ENCODE measurements around the gene GADD45G. TPM values are rescaled to one million over a fixed set of nuclear protein-coding genes. Genes with fewer than 3 reads are reported as not detected.

Gene GADD45G
- polyA plus RNA-seq, 2 of the 4 experiments (the other 2 are of a cell fraction): 0.15 to 0.16 TPM

DNA sequence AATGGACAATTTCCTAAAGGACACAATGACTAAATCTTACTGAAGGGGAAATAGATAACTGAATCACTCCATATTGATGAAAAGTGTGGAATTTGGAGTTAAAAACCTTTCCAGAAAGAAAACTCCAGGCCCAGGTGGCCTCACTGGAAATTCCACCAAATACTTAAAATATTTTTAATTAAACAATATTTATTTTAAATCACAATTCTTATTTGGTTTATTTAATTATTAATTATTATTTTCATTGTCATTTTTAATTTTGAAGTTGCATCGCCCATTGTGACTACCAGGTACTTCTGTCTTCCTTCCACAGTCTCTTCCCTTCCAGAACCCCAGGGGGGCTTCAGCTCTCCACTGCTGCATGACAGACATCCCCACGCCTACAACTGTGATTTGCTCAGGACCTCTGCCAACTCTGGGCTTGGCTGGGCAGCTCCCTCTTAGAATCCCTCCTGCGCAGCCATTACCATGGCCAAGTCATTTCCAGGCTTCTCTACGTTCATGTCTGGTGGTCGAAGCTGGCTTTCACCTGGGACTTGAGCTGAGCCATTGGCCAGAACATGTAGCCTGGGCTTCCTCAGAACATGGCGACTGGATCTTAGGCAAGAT is 16.4 kb upstream of the GADD45G start:
- Histone ChIP-seq H3K27ac (no peak overlapping the region), H3K4me3 (no peak overlapping the region), H3K9me3 (peaks cover 13% of the 10 kb centered on the region; the same call in 2 of the 3 replicates), H3K4me1 (no peaks in the 10 kb centered on the region), H3K4me2 (no peak overlapping the region)
- no peak for FAIRE-seq
- no peak for DNase-seq (ENCODE audit: low read depth in 1 of 2, low spot score in 1 of 2)
- TF ChIP-seq, protein P1, sequence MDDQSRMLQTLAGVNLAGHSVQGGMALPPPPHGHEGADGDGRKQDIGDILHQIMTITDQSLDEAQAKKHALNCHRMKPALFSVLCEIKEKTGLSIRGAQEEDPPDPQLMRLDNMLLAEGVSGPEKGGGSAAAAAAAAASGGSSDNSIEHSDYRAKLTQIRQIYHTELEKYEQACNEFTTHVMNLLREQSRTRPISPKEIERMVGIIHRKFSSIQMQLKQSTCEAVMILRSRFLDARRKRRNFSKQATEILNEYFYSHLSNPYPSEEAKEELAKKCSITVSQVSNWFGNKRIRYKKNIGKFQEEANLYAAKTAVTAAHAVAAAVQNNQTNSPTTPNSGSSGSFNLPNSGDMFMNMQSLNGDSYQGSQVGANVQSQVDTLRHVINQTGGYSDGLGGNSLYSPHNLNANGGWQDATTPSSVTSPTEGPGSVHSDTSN (IDR thresholded peaks at IDR 0.05): no peak
- TF ChIP-seq EHF (CRISPR knock-in tag; IDR thresholded peaks at IDR 0.05) (no peak), KDM1A (IDR thresholded peaks at IDR 0.05; ENCODE audit: low read depth) (no peak), HOXA7 (CRISPR knock-in tag; IDR thresholded peaks at IDR 0.05) (no peak), RCOR1 (IDR thresholded peaks at IDR 0.05; ENCODE audit: low read depth, low read length) (no peak), TFCP2L1 (CRISPR knock-in tag; IDR thresholded peaks at IDR 0.05) (no peak), CHD2 (IDR thresholded peaks at IDR 0.05; ENCODE audit: low read length, partially characterized antibody) (no peak), TP53 (CRISPR knock-in tag; IDR thresholded peaks at IDR 0.05) (no peak), CEBPB (IDR thresholded peaks at IDR 0.05) (no peak), MAFK (IDR thresholded peaks at IDR 0.05; ENCODE audit: partially characterized antibody) (no peak), FOSB (CRISPR knock-in tag; IDR thresholded peaks at IDR 0.05) (no peak), POLR2AphosphoS2 (conservative IDR thresholded peaks at IDR 0.05; ENCODE audit: low read length) (no peak)
- TF ChIP-seq, protein P2, sequence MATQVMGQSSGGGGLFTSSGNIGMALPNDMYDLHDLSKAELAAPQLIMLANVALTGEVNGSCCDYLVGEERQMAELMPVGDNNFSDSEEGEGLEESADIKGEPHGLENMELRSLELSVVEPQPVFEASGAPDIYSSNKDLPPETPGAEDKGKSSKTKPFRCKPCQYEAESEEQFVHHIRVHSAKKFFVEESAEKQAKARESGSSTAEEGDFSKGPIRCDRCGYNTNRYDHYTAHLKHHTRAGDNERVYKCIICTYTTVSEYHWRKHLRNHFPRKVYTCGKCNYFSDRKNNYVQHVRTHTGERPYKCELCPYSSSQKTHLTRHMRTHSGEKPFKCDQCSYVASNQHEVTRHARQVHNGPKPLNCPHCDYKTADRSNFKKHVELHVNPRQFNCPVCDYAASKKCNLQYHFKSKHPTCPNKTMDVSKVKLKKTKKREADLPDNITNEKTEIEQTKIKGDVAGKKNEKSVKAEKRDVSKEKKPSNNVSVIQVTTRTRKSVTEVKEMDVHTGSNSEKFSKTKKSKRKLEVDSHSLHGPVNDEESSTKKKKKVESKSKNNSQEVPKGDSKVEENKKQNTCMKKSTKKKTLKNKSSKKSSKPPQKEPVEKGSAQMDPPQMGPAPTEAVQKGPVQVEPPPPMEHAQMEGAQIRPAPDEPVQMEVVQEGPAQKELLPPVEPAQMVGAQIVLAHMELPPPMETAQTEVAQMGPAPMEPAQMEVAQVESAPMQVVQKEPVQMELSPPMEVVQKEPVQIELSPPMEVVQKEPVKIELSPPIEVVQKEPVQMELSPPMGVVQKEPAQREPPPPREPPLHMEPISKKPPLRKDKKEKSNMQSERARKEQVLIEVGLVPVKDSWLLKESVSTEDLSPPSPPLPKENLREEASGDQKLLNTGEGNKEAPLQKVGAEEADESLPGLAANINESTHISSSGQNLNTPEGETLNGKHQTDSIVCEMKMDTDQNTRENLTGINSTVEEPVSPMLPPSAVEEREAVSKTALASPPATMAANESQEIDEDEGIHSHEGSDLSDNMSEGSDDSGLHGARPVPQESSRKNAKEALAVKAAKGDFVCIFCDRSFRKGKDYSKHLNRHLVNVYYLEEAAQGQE (IDR thresholded peaks at IDR 0.05): no peak
- TF ChIP-seq, protein P3, sequence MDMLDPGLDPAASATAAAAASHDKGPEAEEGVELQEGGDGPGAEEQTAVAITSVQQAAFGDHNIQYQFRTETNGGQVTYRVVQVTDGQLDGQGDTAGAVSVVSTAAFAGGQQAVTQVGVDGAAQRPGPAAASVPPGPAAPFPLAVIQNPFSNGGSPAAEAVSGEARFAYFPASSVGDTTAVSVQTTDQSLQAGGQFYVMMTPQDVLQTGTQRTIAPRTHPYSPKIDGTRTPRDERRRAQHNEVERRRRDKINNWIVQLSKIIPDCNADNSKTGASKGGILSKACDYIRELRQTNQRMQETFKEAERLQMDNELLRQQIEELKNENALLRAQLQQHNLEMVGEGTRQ (IDR thresholded peaks at IDR 0.05): no peak
- TF ChIP-seq, protein P4, sequence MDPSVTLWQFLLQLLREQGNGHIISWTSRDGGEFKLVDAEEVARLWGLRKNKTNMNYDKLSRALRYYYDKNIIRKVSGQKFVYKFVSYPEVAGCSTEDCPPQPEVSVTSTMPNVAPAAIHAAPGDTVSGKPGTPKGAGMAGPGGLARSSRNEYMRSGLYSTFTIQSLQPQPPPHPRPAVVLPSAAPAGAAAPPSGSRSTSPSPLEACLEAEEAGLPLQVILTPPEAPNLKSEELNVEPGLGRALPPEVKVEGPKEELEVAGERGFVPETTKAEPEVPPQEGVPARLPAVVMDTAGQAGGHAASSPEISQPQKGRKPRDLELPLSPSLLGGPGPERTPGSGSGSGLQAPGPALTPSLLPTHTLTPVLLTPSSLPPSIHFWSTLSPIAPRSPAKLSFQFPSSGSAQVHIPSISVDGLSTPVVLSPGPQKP (IDR thresholded peaks at IDR 0.05; ENCODE audit: low read depth, low read length): no peak
- TF ChIP-seq, protein P5, sequence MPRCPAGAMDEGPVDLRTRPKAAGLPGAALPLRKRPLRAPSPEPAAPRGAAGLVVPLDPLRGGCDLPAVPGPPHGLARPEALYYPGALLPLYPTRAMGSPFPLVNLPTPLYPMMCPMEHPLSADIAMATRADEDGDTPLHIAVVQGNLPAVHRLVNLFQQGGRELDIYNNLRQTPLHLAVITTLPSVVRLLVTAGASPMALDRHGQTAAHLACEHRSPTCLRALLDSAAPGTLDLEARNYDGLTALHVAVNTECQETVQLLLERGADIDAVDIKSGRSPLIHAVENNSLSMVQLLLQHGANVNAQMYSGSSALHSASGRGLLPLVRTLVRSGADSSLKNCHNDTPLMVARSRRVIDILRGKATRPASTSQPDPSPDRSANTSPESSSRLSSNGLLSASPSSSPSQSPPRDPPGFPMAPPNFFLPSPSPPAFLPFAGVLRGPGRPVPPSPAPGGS (IDR thresholded peaks at IDR 0.05): no peak
- TF ChIP-seq, protein P6, sequence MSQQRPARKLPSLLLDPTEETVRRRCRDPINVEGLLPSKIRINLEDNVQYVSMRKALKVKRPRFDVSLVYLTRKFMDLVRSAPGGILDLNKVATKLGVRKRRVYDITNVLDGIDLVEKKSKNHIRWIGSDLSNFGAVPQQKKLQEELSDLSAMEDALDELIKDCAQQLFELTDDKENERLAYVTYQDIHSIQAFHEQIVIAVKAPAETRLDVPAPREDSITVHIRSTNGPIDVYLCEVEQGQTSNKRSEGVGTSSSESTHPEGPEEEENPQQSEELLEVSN (IDR thresholded peaks at IDR 0.05; ENCODE audit: borderline replicate concordance, low read depth): no peak
- CTCF ChIA-PET: interaction anchor here (0.8 to 6.6 kb wide), 5 partner anchors 9 to 514 kb away, joined by 3 to 38 read pairs (median 5); no protein-coding TSS in a partner anchor
- 67% methylated on average over 6 of the region's 6 CpGs for WGBS (ENCODE audit: missing lambda C conversion rate)
- POLR2A ChIA-PET: no interaction called here
- no peak for ATAC-seq

DNA sequence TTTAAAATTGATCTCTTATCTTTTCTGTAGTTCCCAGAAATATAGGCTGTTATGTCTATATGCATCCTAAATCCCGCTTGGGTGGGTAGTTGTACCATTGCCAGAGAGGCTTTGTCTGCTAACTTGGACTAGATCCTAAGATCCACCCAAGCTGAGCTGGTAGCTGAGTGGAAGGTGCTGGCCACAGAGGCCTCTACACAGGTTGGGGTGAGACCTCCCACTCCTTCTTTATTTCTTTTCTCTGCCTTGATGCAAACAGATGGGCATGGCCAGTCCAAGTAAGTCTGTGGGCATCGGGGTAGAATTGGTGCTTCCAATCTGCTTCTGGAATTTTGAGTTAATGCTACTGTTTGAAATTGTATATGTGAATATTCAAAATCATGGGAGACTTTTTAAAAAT is 14.4 kb upstream of the GADD45G start:
- no peak overlapping the region for H3K4me2 ChIP-seq
- ATAC-seq: no peak
- no peak for TF ChIP-seq PHF8 (IDR thresholded peaks at IDR 0.05; ENCODE audit: borderline replicate concordance, low read depth)
- no peak for TF ChIP-seq RNF2 (IDR thresholded peaks at IDR 0.05; ENCODE audit: borderline replicate concordance, low read depth)
- TF ChIP-seq NPAS2 (CRISPR knock-in tag; IDR thresholded peaks at IDR 0.05; ENCODE audit: borderline replicate concordance): no peak
- ChIA-PET CTCF (interaction anchor here (1.1 to 9.9 kb wide), 3 partner anchors 13 to 511 kb away, joined by 4 to 183 read pairs (median 33); no protein-coding TSS in a partner anchor), POLR2A (no interaction called here)
- WGBS (ENCODE audit: missing lambda C conversion rate): 5% methylated on average over 2 of the region's 2 CpGs
- no peaks in the 10 kb centered on the region for H3K4me1 ChIP-seq
- DNase-seq (ENCODE audit: low read depth in 1 of 2, low spot score in 1 of 2): no peak
- H3K4me3 ChIP-seq: no peak overlapping the region
- no peaks in the 10 kb centered on the region for H3K9me3 ChIP-seq
- FAIRE-seq: no peak
- no peak overlapping the region for H3K27ac ChIP-seq

All from A549 (cell line).